Lung microvascular endothelial cell (primary cell): ENCODE data around the gene CMTM2. TPM values are rescaled to one million over a fixed set of nuclear protein-coding genes. Genes with fewer than 3 reads are reported as not detected.
"Not testable (repeated sequence)": the region's sequence is repeated elsewhere in the genome, so short reads cannot be mapped to it uniquely, and the experiment has no call there.

ENCODE experiments used
- DNase-seq, 2 donors: peaks; one replicate each; pipeline versions ENCODE4 v3.0.0 to v3.0.0-alpha.2; 2010; ENCODE audit warnings: low read depth in 2 of 2
- total RNA-seq: library from RNA; depleted of rRNA; stranded (reverse); fragments of >200 nt; gene quantifications from 2 replicates; pipeline ENCODE4 v1.2.1, GENCODE V29; 2014

Gene CMTM2
- total RNA-seq, 1 donor from 2014 or later = not detected

GRCh38 chr16:66552286-66553177, 26.7 kb upstream of the CMTM2 start, which contains the start of gene CKLF:
Gene CKLF, plus strand, starts transcription at chr16:66552576. Its CDS starts 140 bp downstream, at chr16:66552716.
- DNase-seq = peak; percentile 92 to 93

DNA sequence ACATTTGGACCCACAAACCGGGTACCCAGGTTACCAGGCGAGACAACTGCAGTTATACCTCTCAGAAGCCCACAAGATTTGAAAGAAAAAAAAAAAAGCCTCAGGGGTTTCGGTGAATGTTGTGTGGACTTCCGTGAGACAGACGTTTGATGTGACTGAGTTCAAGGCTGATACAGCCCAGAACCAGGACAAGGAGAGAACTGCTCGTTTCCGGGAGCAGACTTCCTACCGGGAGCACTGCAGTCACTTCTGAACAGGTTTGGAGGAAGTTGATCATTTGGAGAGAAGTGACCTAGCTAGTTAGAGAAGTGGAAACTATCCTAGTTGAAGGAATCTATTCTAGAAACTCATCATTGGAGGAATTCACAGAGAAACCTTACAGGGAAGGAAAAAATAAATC, 26.0 kb upstream of the CMTM2 start:
- DNase-seq = peak in 1 of 2 donors; percentile 39

DNA sequence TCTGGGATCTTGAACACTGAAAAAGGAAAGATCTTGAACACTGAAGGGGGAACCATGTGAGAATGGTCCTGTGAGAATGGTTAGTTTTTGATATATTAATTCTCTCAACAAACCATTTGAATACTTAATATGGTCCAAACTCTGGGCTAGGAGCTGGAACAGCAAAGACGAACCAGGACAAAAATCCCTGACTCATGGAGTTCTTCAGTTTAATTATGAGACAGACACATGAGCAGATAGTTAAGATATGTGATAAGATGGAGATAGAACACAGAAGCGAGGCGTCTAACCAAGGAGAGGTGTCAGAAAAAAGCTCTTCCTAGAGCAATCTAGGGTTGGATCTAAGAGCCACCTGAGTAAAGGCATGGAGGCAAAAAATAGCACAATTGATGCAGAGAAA, 25.2 kb upstream of the CMTM2 start:
- no peak for DNase-seq

- DNase-seq = no peak
Observed at GRCh38 chr16:66554495-66554894, 24.8 kb upstream of the CMTM2 start.

GRCh38 chr16:66560107-66560506, 19.2 kb upstream of the CMTM2 start:
- no peak for DNase-seq

- no peak for DNase-seq
Observed at GRCh38 chr16:66561381-66562080, 17.7 kb upstream of the CMTM2 start.

DNA sequence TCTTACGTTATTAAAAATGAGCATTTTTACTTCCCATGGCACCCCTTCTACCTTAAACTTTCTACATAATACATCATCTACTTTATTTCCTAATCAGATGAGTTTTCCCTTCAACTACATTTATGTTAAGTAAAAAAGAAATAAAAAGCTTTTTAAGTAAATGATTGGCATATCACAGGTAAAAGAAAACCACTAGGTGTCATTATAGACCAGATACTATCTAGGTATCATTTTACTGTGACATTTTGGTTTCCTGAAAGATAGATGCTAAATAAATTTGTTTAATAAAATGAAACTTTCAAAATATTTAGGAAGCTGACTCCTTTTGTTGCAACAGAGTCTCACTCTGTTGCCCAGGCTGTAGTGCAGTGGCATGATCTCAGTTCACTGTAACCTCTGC, 16.9 kb upstream of the CMTM2 start:
- peak in 1 of 2 donors; percentile 30 for DNase-seq

DNA sequence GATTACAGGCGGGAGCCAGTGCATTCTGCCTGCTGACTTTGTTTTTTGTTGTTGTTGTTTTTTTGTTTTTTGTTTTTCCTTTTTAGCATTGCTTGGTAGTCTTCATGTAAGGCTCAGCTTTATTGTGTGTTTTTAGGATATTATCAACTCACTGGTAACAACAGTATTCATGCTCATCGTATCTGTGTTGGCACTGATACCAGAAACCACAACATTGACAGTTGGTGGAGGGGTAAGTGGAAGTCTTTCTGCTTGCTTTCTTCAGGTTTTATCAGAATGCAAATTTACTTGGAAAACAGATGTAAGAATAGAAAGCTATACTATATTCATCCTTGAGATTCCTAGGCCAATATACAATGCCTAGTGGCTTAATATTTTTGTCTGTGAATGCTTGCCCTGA, 16.3 kb upstream of the CMTM2 start:
- DNase-seq = no peak

GRCh38 chr16:66563574-66564334, 15.5 kb upstream of the CMTM2 start:
- no peak for DNase-seq

DNA sequence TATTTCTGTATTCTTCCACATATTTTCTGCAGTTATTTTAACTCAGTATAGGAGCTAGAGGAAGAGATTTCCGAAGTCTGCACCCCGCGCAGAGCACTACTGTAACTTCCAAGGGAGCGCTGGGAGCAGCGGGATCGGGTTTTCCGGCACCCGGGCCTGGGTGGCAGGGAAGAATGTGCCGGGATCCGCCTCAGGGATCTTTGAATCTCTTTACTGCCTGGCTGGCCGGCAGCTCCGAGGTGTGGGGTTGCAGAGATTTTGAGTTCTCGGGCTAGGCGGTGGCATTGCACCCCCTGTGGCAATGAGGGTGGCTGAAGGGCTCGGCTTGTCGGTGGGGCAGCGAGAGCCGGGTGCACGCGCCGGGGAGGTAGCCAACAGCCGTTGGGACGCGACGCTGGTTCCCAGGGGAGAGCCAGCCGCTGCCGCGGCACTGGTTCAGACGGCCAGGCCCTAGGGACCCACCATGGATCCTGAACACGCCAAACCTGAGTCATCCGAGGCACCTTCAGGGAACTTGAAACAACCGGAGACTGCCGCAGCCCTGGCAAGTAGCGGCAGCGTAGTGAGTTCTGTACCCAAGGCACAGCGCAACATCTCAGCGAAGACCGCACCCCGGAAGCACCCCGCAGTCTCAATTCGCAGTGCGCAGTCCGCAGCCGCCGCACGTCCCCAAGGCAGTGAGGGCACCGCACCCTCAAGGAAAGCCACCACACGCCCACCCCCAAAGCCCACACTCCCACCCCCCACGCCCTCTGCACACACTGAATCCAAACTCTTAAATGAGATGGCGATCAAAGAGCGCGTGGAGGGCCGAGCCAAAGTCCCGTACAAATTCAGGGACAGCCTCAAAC, 13.0 kb upstream of the CMTM2 start, which contains the start of gene CMTM1:
Gene CMTM1 (plus strand): TSS at position 389 of the 851 bp plus-strand sequence. CDS start 75 bp downstream, at position 464.
- no peak for DNase-seq

GRCh38 chr16:66567270-66567669, 12.0 kb upstream of the CMTM2 start:
- DNase-seq = not testable (repeated sequence)

DNA sequence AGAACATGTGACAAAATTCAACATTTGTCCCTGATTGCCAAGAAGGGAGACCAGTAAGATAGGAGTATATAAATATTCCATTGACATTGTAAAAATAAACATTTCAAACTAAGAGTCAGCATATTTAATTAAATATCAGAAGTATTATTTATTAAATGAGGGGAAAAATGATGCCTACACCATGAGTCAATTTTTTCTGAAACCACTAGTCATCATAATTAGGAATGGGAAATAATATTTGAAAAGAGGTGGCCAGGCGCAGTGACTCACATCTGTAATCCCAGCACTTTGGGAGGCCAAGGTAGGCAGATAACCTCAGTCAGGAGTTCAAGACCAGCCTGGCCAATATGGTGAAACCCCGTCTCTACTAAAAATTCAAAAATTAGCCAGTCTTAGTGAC, 10.9 kb upstream of the CMTM2 start:
- DNase-seq = peak in 1 of 2 donors; percentile 53

DNA sequence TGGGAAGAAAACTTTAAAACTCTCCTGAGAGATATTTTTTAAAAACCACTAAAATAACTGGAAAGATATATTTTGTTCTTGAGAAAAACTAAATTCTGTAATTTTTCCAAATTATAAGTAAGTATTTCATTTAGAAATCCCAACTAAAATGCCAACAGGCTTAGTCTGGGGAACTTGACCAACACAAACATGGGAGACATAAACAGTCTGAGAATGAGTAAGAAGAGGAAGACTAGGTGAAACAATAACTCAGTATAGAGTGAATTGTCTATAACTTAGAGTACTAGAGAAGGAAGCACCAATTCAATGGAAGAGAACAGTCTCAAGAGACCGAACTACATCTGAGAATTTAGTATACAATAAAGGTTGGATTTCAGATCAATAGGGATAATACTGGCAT, 10.1 kb upstream of the CMTM2 start:
- DNase-seq = peak in 1 of 2 donors; percentile 71

DNA sequence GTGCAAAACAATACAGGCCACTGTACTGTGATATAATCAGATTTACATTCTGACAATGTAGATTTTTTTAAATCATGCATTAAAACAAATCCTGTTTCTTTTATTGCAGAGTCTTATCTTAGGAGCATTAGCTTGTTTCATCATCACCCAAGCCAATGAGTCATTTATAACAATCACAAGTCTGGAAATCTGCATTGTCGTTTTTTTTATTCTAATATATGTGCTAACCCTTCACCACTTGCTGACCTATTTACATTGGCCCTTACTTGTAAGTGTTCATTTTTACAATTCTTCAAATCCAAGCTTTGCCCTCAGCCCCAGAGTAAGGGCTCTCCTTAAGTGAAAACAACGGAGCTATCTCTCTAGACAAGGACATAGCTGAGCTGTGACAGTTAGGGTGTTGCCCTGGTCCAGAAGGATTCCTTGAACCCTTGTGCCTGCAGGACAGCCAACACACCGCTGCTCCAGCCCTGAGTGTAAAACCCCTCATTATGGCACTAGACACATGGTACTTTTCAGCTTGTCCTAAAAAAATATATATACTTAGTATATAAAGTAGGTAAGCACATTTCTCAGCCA, 9.3 kb upstream of the CMTM2 start:
- DNase-seq = peak in 1 of 2 donors; percentile 67

DNA sequence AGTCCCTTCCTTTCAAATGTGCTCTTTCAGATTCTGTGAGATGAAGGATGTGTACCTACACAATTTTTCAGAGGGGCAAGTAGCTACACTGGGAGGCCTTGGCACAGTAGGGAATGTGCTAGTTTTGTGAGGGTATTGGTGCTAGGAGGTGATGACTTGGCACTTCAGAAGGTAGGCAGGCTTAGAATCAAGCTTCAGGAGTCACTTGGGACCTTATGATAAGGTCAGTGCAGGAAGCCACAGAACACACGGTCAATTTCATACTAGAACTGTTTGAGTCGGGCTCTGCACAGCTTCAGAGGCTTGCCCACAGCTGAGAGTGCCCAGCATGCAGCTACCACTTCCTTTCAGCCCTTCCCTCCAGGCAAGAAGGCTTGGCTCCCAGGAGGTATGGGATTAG, 6.9 kb upstream of the CMTM2 start:
- DNase-seq = no peak

GRCh38 chr16:66574081-66574480, 5.2 kb upstream of the CMTM2 start:
- no peak for DNase-seq

DNA sequence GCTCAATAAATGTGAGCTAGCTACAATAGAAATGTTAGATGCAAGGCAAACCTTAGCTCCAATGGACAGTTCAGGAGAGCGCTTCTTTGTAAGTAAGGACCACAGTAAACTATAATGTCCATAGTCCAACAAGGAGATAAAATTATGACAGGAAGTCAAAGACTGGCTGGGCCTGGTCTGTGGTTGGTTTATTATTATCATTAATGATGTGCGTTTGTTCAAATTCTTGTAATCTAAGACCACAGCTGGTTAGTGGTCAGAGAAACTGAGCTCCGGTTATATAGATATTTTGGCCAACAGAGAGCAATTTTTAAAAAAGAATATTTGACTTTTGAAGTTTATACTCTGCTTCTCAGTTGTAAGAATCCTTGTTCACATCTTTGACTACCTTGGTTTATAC, 4.7 kb upstream of the CMTM2 start:
- DNase-seq = no peak

- no peak for DNase-seq
Observed at GRCh38 chr16:66575060-66575459, 4.2 kb upstream of the CMTM2 start.

DNA sequence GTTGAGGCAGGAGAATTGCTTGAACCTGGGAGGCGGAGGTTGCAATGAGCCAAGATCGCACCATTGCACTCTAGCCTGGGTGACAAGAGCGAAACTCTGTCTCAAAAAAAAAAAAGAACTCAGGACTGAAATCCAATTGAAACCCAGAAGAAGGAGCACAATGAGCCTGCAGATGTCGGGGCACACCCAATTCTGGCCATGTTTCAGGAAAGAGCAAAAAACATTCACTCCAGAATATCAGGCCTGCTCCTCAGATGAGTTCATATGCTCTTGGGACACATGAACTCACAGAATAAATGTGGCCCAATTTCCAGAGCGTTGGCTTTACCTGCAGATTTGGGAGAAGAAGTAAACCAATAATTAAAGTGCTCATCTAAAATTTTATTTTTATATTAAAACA, 3.0 kb upstream of the CMTM2 start:
- DNase-seq = no peak

DNA sequence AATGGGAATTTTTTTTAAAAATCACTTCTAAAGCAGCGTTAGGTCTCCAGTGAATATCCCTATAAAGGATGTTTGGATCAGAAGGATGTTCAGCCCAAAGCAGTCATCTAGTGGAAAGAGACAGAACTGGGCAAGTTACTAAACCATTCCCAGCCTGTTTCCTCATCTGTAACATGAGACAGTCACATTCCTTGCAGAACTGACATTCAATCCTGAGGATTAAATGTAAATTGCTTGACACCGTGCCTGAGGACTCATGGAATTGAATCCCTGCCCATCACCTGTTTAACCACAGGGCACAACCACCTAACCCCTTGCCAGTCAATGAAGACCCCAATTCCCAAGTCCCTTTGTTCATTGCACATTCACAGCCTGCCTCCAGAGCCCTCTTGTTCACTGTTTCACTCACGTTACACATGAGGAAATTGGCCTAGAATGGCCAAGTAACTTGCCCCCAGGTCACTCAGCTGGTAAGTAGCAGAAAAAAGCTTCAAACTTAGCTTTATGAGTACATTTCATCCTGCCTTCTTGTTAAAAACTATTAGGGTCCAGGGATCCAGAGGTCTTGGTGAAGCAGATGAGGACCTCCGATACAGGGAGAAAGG, 1.4 kb downstream of the CMTM2 start:
- DNase-seq = peak in 1 of 2 donors; percentile 7
